ENCODE data around the gene KISS1. TPM values are rescaled to one million over a fixed set of nuclear protein-coding genes. Genes with fewer than 3 reads are reported as not detected.

The KISS1 gene
- total and polyA plus RNA-seq, 2 of the 4 experiments (the other 2 are of a cell fraction) = 11.7 to 27.3 TPM

GRCh38 chr1:204213668-204214662 is 17.7 kb upstream of the KISS1 start, which contains the start of gene GOLT1A:
Gene GOLT1A (minus strand): TSS chr1:204213988. CDS start chr1:204213906, 82 bp downstream.
- H2AK9ac ChIP-seq (replicated peaks; ENCODE audit: low read depth, low read length, poor library complexity) = peak within 1 kb of the TSS; percentile 79
- 21% methylated on average over 14 of the region's 41 CpGs; no CpG with 5 or more reads in 1 of the 2 experiments for WGBS, 2 experiments (ENCODE audit: extremely low coverage in 2 of 2, insufficient read length in 1 of 2)
- no peak within 1 kb of the TSS for H4K91ac ChIP-seq (ENCODE audit: insufficient read depth, low read depth, low read length)
- no peaks in the 10 kb centered on the region for H3K79me1 ChIP-seq (ENCODE audit: low read depth in 1 of 2, low read length in 2 of 2)
- no peak within 1 kb of the TSS for H3K4ac ChIP-seq (ENCODE audit: low read depth, low read length)
- H2BK120ac ChIP-seq (ENCODE audit: low read depth, low read length) = no peak within 1 kb of the TSS
- no peak within 1 kb of the TSS for H3K14ac ChIP-seq (replicated peaks; ENCODE audit: low read depth, low read length)
- ATAC-seq (ENCODE audit: low read depth) (peak; percentile 97), DNase-seq (peak; percentile 87)
- no peak within 1 kb of the TSS for H3K56ac ChIP-seq (ENCODE audit: extremely low read depth, insufficient read depth, low read length)
- H3K36me3 ChIP-seq (ENCODE audit: control insufficient read depth, insufficient read depth, low read length) = no peaks in the 10 kb centered on the region
- no peak within 1 kb of the TSS for H2BK5ac ChIP-seq (ENCODE audit: low read depth, low read length, poor library complexity, severe bottlenecking)
- no peak within 1 kb of the TSS for H4K5ac ChIP-seq (ENCODE audit: low read depth, low read length)
- intact Hi-C loops (cut with micrococcal nuclease) (loop anchor here (1.0 to 5.0 kb wide), 4 partner anchors 45 to 184 kb away; no protein-coding TSS in a partner anchor), dilution Hi-C loops (cut with HindIII; ENCODE audit: low sequenced_read_pairs, unreplicated experiment) (no loop called here), in situ Hi-C loops (cut with MboI; ENCODE audit: low sequenced_read_pairs) (loop anchor here (5.0 kb wide), 1 partner anchor 148 kb away; no protein-coding TSS in a partner anchor)
- H3K4me3 ChIP-seq (ENCODE audit: insufficient read depth, low read depth, low read length) = no peak within 1 kb of the TSS
- H4K8ac ChIP-seq (ENCODE audit: low read depth in 2 of 2, low read length in 2 of 2) = no peak within 1 kb of the TSS
- H3K23ac ChIP-seq (ENCODE audit: low read depth, low read length) = no peak within 1 kb of the TSS
- H3K4me1 ChIP-seq (ENCODE audit: control insufficient read depth, insufficient read depth, low read length) = 0 out of 2 replicates have a peak, but pooled peaks cover 1% of the 10 kb centered on the region
- no peak within 1 kb of the TSS for H2BK15ac ChIP-seq (ENCODE audit: low read depth, low read length)
- no peaks in the 10 kb centered on the region; the same call in 1 of the 2 replicates for H3K9me1 ChIP-seq (ENCODE audit: insufficient read depth, low read length)
- peak within 1 kb of the TSS; percentile 24 for H3K4me2 ChIP-seq (ENCODE audit: low read depth, low read length)
- H2BK20ac ChIP-seq (ENCODE audit: low read depth, low read length) = peak within 1 kb of the TSS; percentile 30; the same call in 1 of the 2 replicates
- no peaks in the 10 kb centered on the region; the same call in 1 of the 2 replicates for H3K27me3 ChIP-seq (ENCODE audit: control insufficient read depth, insufficient read depth, low read length)
- POLR2A ChIA-PET (ENCODE audit: unreplicated experiment) = no interaction called here
- no peak within 1 kb of the TSS for H3K9ac ChIP-seq (ENCODE audit: low read depth, low read length)
- H3K18ac ChIP-seq (ENCODE audit: low read depth, low read length) = no peak within 1 kb of the TSS
- BruUV-seq (replicated peaks) = no TSS peak
- no peaks in the 10 kb centered on the region for H3K9me3 ChIP-seq (ENCODE audit: control insufficient read depth, insufficient read depth, low read length)
- peak within 1 kb of the TSS; percentile 87 for H2AFZ ChIP-seq (replicated peaks; ENCODE audit: low read length, poor library complexity)
- H4K20me1 ChIP-seq (ENCODE audit: insufficient read depth, low read length) = no peaks in the 10 kb centered on the region
- no peak within 1 kb of the TSS for H3K27ac ChIP-seq (ENCODE audit: insufficient read depth, low read length)
- CTCF ChIA-PET = interaction anchor here (0.5 to 3.4 kb wide), 13 partner anchors 16 to 527 kb away, joined by 3 to 17 read pairs (median 4); partner anchors contain the start of gene PLEKHA6
- no peak within 1 kb of the TSS for H2AK5ac ChIP-seq (ENCODE audit: low read depth, low read length)
- TF ChIP-seq RCOR1 (IDR thresholded peaks at IDR 0.05; ENCODE audit: insufficient replicate concordance, low read length) (no peak), MAFK (IDR thresholded peaks at IDR 0.05; ENCODE audit: low read depth, low read length) (no peak), MAZ (IDR thresholded peaks at IDR 0.05; ENCODE audit: borderline replicate concordance, low read depth, low read length) (no peak), FOS (IDR thresholded peaks at IDR 0.05; ENCODE audit: low read depth, low read length) (no peak), USF2 (IDR thresholded peaks at IDR 0.05; ENCODE audit: low read depth, low read length) (no peak), ELK1 (IDR thresholded peaks at IDR 0.05; ENCODE audit: borderline replicate concordance, low read depth, low read length) (no peak), SMC3 (IDR thresholded peaks at IDR 0.05; ENCODE audit: low read depth, low read length) (peak; percentile 92), BHLHE40 (IDR thresholded peaks at IDR 0.05; ENCODE audit: low read depth, low read length) (no peak), CHD1 (IDR thresholded peaks at IDR 0.05; ENCODE audit: low read depth, low read length) (no peak), POLR2A (IDR thresholded peaks at IDR 0.05; ENCODE audit: low read depth, low read length) (0 out of 2 replicates have a peak, but pooled peaks have one; percentile 28), CEBPB (IDR thresholded peaks at IDR 0.05; ENCODE audit: low read depth, low read length) (peak; percentile 73), RAD21 (IDR thresholded peaks at IDR 0.05; ENCODE audit: low read length) (peak; percentile 86), RFX5 (IDR thresholded peaks at IDR 0.05; ENCODE audit: low read depth, low read length) (no peak), MXI1 (IDR thresholded peaks at IDR 0.05; ENCODE audit: borderline replicate concordance, low read depth, low read length) (no peak)

Measured in IMR-90 (cell line).